Right kidney (tissue), 9 donors: ENCODE measurements around the gene ANGPTL5.
"Not testable (repeated sequence)": the region's sequence is repeated elsewhere in the genome, so short reads cannot be mapped to it uniquely, and the experiment has no call there.

Experiments used
- DNase-seq: peaks from one replicate; pipeline ENCODE4 v3.0.0-alpha.2; 2016
- long read RNA-seq, 8 donors: transcript quantifications; one replicate each; lab custom pipeline, GENCODE V29; 2026

Gene ANGPTL5
- long read RNA-seq, donor 1: 0 reads
- long read RNA-seq, donor 2: 0 reads
- long read RNA-seq, donor 3: 0 reads
- long read RNA-seq, donor 4: 0 reads
- long read RNA-seq, donor 5: 0 reads
- long read RNA-seq, donor 6: 0 reads
- long read RNA-seq, donor 7: 0 reads
- long read RNA-seq, donor 8: 0 reads

DNA sequence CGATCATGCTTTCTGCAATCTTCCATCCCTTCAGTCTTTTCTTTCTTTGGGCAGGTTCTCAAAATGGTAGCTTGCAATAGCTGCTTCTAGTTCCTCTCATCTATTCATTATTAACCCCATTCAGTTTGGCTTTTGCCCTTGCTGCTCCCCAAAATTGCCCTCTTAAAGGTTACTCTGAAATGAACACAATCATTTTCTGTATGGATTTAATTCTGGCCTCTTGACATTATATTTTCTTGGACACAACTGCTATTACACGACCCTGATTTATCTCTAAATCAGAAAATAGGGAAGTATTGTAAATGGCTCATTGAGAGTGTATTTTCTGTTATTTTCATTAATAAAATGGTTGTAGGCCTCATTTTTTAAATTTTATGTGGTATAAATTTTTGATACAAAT lies at the start of gene ANGPTL5:
Gene ANGPTL5, minus strand, starts transcription at position 101 of the 400 bp plus-strand sequence. CDS start 8,613 bp downstream, outside the sequence.
- DNase-seq: no peak

DNA sequence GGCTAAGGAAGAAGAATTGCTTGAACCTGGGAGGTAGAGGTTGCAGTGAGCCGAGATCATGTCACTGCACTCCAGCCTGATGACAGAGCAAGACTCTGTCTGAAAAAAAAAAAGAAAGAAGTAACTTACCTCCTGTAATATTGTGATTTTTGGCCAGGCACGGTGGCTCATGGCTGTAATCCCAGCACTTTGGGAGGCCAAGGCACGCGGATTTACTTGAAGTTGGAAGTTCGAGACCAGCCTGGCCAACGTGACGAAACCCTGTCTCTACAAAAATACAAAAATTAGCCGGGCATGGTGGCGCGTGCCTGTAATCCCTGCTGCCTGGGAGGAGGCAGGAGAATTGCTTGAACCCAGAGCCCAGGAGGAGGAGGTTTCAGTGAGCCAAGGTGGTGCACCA lies 47.9 kb upstream of the ANGPTL5 start:
- not testable (repeated sequence) for DNase-seq

- DNase-seq: no peak
Measured at GRCh38 chr11:101960231-101960630, 43.9 kb upstream of the ANGPTL5 start.

DNA sequence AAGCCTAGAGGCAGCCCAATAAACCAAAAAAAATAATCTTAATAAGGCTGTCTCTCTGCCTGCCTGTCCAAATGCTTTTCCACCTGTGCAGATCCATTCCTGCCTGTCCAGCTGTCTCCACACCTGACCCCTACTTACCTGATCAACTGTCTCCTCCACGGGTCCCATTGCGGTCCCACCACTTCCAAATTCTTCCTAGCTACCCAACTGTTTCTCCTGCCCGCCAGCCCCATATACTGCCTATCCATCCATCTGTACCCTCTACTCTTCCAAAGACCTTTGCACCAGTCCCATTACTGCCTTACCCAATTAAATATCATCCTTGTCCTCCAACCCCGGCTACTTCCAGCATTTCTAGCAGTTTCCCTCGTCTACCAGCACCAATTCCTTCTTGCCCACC lies 39.4 kb upstream of the ANGPTL5 start:
- DNase-seq: no peak

GRCh38 chr11:101955278-101955677 lies 39.0 kb upstream of the ANGPTL5 start:
- no peak for DNase-seq

GRCh38 chr11:101949680-101950220 lies 33.4 kb upstream of the ANGPTL5 start:
- DNase-seq: no peak

DNA sequence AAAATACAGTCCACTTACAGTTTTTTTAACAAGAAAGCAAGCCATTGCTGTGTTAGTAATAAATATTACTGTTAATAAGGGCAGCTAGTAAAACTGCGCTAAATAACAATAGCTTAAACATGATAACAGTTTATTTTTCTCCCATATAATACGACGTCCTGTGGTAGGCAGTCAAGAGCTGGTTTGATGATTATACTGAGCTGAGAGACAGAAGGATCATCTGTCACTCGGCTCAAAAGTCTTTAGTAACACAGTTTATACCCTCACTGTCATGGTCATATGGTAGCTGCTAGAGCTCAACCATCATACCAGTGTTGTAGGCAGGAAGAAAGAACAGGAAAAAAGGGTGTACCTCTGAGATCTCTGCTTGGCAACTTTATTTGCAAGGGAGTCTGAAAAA lies 29.1 kb upstream of the ANGPTL5 start:
- DNase-seq: no peak

GRCh38 chr11:101944923-101945322 lies 28.6 kb upstream of the ANGPTL5 start:
- no peak for DNase-seq

DNA sequence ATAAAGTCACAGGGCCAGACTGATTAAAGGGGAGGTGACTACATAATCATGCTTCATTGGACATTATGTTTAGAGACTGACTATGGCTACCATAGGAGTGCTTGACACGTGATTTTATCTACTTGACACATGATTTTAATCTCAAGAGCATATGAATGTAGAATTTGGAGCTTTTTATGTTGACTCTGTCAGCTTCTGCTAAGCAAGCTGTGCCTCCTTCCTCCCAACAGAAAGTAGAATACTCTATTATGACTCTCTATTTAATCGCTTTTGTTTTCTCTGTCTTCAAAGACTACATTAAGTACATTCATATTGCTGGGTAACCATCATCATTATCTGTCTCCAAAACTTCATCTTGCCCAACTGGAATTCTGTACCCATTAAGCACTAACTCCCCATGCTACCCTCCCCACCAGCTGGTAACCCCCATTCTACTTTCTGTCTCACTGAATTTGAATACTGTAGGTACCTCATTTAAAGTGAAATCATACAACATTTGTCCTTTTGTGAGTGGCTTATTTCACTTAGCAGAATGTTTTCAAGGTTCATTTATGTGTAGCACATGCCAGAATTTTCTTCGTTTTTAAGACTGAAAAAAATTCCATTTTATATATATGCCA lies 24.7 kb upstream of the ANGPTL5 start:
- DNase-seq: no peak

DNA sequence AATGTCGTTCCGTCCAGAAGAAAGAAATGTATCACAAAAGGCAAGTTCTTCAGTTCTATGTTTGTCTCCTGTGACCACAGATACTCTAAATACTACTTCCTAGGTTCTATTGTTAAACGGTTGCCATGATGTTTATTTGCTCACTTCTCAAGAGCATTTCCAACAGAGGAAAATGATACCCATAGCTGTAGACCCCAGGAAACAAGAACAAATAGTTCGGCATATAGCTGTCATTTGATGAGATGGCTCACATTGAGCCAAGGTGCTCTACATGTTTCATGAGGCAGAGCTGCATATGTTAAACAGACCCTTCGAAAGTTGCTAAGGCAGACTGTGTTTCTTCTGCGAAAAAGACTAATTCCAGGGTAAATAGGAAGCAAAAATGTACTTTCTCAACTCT lies 15.4 kb upstream of the ANGPTL5 start:
- no peak for DNase-seq

GRCh38 chr11:101929294-101929915 lies 13.1 kb upstream of the ANGPTL5 start:
- no peak for DNase-seq

DNA sequence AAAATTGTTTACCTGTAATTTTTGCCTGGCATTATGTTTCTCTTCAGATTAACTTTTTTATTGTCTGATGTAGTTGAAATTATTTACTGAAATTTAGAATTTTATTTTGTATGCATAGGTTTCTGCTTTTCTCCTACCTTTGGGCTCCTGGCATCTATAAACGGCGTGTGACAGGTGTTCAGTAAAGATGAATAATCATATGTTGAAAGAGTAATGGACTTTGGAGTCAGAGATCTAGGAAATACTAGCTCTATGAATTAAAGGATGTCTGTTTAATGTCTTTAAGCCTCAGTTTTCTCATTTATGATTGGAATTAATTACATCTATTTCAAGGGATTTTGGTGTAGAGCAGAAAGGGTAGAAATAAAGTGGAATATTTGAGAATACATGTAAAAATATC lies 7.2 kb upstream of the ANGPTL5 start:
- DNase-seq: no peak

DNA sequence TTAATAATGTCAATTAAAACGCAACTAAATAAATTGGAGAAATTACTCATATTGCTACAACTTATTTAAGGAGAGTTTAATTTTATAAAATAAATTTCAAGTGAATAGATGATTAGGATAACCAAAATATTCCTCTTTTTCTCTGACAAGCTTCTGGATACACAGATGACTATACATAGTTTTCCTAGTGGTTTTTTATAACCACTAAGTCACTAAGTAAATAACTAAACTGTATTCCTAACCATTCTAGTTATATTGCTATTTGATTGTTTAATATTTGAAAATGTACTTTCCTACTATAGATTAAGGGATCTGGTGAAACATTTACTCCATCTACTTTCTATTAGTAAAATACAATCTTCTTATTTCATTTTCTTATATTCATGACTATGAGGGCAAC lies 4.7 kb upstream of the ANGPTL5 start:
- no peak for DNase-seq

GRCh38 chr11:101917226-101917625 lies 904 bp upstream of the ANGPTL5 start:
- no peak for DNase-seq

DNA sequence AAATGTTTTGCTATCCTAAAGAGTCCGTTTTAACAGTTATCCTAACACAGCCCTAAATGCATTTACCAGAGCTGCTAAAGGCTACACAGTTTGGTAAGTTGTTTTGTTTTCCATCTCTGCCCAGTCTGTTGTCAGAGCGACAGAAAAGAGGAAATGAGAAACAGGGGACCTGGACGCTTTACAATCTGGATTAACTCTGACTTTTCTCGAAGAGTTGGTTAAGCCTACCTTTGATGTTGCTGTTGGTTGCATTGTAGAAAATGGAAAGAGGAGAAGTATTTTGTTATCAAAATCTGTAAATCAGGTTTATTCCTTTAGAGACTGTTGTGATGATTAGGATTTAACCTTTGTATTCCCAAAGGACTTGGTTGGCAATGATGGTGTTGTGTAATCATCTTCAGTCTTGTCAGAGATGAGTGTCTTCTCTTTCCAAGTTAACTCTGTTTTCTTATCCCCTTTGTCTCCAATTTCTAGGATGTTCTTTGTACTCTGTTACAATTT lies 481 bp downstream of the ANGPTL5 start:
- DNase-seq: peak; percentile 14

- DNase-seq: peak; percentile 98
Measured at GRCh38 chr11:101914738-101915426, 1.4 kb downstream of the ANGPTL5 start, which contains the start of gene CEP126. Gene CEP126, plus strand, starts transcription at chr11:101915010. Its CDS starts 275 bp downstream, at chr11:101915285.

- DNase-seq: no peak
Measured at GRCh38 chr11:101914341-101914737, 2.0 kb downstream of the ANGPTL5 start.

DNA sequence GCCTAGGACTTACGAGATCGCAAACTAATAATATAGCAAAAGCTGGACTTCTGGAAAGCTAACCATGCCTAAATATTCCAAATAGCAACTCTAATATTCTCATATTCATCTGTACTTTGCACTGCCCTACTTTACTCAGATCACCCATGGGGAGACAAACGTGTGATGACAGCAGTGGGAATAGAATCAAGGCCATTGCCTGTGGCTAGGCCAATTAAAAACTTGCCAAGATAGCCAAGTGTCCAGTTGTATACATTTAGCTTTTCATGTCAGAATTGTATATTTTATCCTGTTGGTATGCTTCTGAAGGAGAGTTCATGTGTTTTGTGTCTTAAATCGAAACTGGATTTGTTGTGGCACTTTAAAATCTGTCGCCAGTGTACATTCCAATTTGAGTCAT lies 2.7 kb downstream of the ANGPTL5 start:
- DNase-seq: no peak

DNA sequence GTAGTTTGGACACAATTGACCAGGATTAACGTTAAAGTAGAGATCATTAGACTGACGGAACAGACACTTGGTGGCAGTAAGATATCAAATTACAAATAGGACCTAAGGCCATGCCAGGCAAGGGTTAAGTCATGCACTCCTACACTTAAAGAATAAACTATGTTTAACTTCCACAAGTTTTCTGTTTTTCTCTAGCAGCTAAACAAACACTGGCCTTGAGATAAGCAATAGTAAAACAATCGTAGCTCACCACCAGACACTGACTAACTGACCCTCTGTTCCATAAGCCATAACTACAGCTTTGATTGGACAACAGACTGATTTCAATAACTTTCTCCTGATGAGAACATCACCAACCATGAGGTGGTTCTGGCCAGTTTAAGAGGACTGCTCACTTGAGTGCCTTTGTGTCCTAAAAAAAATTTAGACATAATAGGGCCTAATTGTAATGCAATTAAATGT lies 3.5 kb downstream of the ANGPTL5 start:
- no peak for DNase-seq

GRCh38 chr11:101909087-101909486 lies 7.2 kb downstream of the ANGPTL5 start:
- no peak for DNase-seq

DNA sequence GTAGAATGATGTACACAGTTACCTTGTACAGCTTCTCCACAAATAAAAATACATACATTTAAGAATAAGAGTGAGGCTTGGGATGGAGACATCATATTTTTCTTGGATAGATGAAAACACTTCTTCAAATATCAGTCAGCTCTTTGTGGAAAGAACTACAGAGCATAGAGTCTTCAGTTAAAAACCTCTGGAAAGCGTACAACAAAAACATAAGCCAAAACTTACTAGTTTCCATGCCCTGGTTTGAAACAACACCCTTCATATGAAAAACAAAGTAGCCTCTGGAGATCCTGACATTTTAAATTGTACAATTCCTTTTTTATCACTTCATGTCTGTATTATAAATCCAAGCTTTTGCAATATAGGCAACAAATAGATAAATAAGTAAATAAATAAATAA lies 8.5 kb downstream of the ANGPTL5 start:
- no peak for DNase-seq

DNA sequence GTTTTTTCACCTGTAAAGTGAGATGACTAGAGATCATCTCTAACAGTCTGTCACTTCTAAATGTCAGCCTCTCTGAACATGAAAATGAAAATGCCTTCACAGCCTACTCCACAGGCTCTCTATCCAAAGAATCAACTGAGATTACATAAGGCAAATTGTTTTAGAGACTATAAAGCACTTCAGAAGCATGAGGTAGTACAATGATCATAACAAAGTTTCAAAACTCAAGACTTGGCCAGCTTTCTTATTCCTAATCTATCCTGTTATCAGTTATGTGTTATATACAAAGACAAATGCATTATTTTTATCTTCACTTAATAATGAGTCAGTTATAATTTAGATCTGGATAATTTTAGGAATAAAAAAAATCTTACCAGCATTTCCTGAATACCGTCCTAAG lies 21.8 kb downstream of the ANGPTL5 start:
- no peak for DNase-seq

- DNase-seq: no peak
Measured at GRCh38 chr11:101889767-101890166, 26.6 kb downstream of the ANGPTL5 start.
